ENCODE measurements around the gene SHROOM1. TPM values are rescaled to one million over a fixed set of nuclear protein-coding genes. Genes with fewer than 3 reads are reported as not detected.

Gene SHROOM1
- total and polyA plus RNA-seq, 2 of the 8 experiments (the other 6 are each of a cell fraction or from before 2014, with no cell fraction given), result 3.9 to 5.2 TPM

GRCh38 chr5:132853790-132854189 is 23.3 kb upstream of the SHROOM1 start:
- no peaks in the 10 kb centered on the region for H3K79me2 ChIP-seq (ENCODE audit: control insufficient read depth in 1 of 2, insufficient read depth in 2 of 2, low read length in 2 of 2)
- H4K20me1 ChIP-seq (replicated peaks in 1 of 2; ENCODE audit: control insufficient read depth in 1 of 2, insufficient read depth in 2 of 2, low read length in 2 of 2), result no peaks in the 10 kb centered on the region
- TF ChIP-seq RFX5 (IDR thresholded peaks at IDR 0.05; ENCODE audit: borderline replicate concordance, low read depth, low read length) (no peak), POU5F1 (IDR thresholded peaks at IDR 0.05; ENCODE audit: low read depth, low read length) (no peak)
- no peaks in the 10 kb centered on the region for H3K79me1 ChIP-seq (ENCODE audit: low read depth, low read length)
- no peak overlapping the region for H2AK5ac ChIP-seq (ENCODE audit: low read depth, low read length)
- no peaks in the 10 kb centered on the region for H3K27me3 ChIP-seq (replicated peaks in 1 of 4; ENCODE audit: control insufficient read depth in 3 of 4, extremely low read depth in 1 of 4, insufficient read depth in 3 of 4, low read length in 3 of 4)
- no peak overlapping the region for H3K14ac ChIP-seq (ENCODE audit: insufficient read length)
- H4K5ac ChIP-seq (ENCODE audit: insufficient read length, low read depth, low read length), result no peak overlapping the region
- no peak overlapping the region for H2BK15ac ChIP-seq (ENCODE audit: low read length)
- H3K27ac ChIP-seq (ENCODE audit: low read depth, low read length), result no peak overlapping the region
- no peak overlapping the region for H3K4ac ChIP-seq (replicated peaks; ENCODE audit: insufficient read length, low read depth, low read length)
- H3K56ac ChIP-seq (replicated peaks; ENCODE audit: insufficient read length, low read depth, low read length), result no peak overlapping the region
- no peak overlapping the region for H2BK5ac ChIP-seq (ENCODE audit: low read depth, low read length)
- H4K91ac ChIP-seq (replicated peaks; ENCODE audit: insufficient read length, low read length), result no peak overlapping the region
- no peak overlapping the region for H2AFZ ChIP-seq (ENCODE audit: low read length)
- 50% methylated on average over 1 of the region's 1 CpG; no CpG with 5 or more reads in 1 of the 2 experiments for WGBS, 2 experiments (ENCODE audit: extremely low coverage in 1 of 2, insufficient coverage in 1 of 2, insufficient read length in 1 of 2, insufficient replicate concordance in 2 of 2, low coverage in 1 of 2, low lambda C conversion rate in 2 of 2, missing lambda C conversion rate in 1 of 2)
- no peak overlapping the region for H3K18ac ChIP-seq (ENCODE audit: extremely low read depth, low read length)
- DNase-seq (ENCODE audit: low read depth in 1 of 2, low spot score in 2 of 2) (no peak), FAIRE-seq (no peak)
- H2BK12ac ChIP-seq (ENCODE audit: low read depth, low read length), result no peak overlapping the region
- H2BK120ac ChIP-seq (replicated peaks; ENCODE audit: low read depth, low read length), result no peak overlapping the region
- CTCF ChIA-PET (ENCODE audit: partially characterized antibody), result interaction anchor here (0.6 to 32.2 kb wide), 6 partner anchors 8 to 1671 kb away, joined by 3 to 465 read pairs (median 4); partner anchors contain the start of genes GDF9, SHROOM1 and UQCRQ
- no peaks in the 10 kb centered on the region for H3K23me2 ChIP-seq (ENCODE audit: low read depth, low read length)
- H3K23ac ChIP-seq (ENCODE audit: insufficient read length), result no peak overlapping the region
- H3K4me1 ChIP-seq (replicated peaks in 1 of 4; ENCODE audit: control insufficient read depth in 3 of 4, insufficient read depth in 4 of 4, low read length in 3 of 4), result peaks cover 0 to 1% (median 0%) of the 10 kb centered on the region in 4 experiments; a peak in 1 of 7 replicates
- H3K4me2 ChIP-seq (ENCODE audit: insufficient read depth in 1 of 2, low read depth in 2 of 2, low read length in 2 of 2), result no peak overlapping the region
- H3K4me3 ChIP-seq (ENCODE audit: extremely low read depth in 1 of 4, insufficient read depth in 2 of 4, low read depth in 3 of 4, low read length in 4 of 4), result no peak overlapping the region
- no peak overlapping the region for H4K8ac ChIP-seq (ENCODE audit: extremely low read depth, insufficient read depth, low read length)
- H3K36me3 ChIP-seq (ENCODE audit: control insufficient read depth in 2 of 4, insufficient read depth in 4 of 4, low read length in 3 of 4), result no peaks in the 10 kb centered on the region
- H3K9ac ChIP-seq (replicated peaks in 1 of 4; ENCODE audit: extremely low read depth in 1 of 4, low read depth in 3 of 4, low read length in 3 of 4), result no peak overlapping the region
- H3K9me3 ChIP-seq (ENCODE audit: insufficient read depth in 2 of 2, low read depth in 1 of 2, low read length in 1 of 2), result no peaks in the 10 kb centered on the region
- POLR2A ChIA-PET (ENCODE audit: partially characterized antibody), result interaction anchor here (0.9 to 1.6 kb wide), 5 partner anchors 10 to 30 kb away, joined by 3 to 4 read pairs (median 3); partner anchors contain the start of genes GDF9 and UQCRQ
- no peak overlapping the region for H2BK20ac ChIP-seq (ENCODE audit: low read length)

All from H1 (cell line).